Lung (tissue), 12 donors: ENCODE data around the gene PLSCR5. TPM values are rescaled to one million over a fixed set of nuclear protein-coding genes. Genes with fewer than 3 reads are reported as not detected.

Experiments
- ATAC-seq: fragments of 200-7000 bp; cut with Tn5 transposase; one replicate; pipeline ENCODE4 v1.9.1; 2020; ENCODE audit warnings: moderate number of reproducible peaks; ENCODE audit not compliant: insufficient read depth, low FRiP score
- DNase-seq, 3 donors: peaks; one replicate each; pipeline ENCODE4 v3.0.0-alpha.2; 2013 to 2017
- H3K27ac ChIP-seq, 2 donors: one replicate each; pipeline ENCODE4 v1.5.1; 2013; ENCODE audit warnings: mild to moderate bottlenecking in 2 of 2, moderate library complexity in 2 of 2, control low read depth in 1 of 2, inconsistent platforms in 1 of 2, low read depth in 1 of 2, low read length in 1 of 2
- H3K27me3 ChIP-seq, 3 donors: one replicate each; pipeline ENCODE4 v1.5.1; 2013; ENCODE audit warnings: low read length in 2 of 3; ENCODE audit not compliant: control insufficient read depth in 3 of 3, insufficient read depth in 3 of 3
- H3K36me3 ChIP-seq, 4 donors: one replicate each; pipeline ENCODE4 v1.5.1; 2013; ENCODE audit warnings: low read length in 4 of 4, mild to moderate bottlenecking in 1 of 4, moderate library complexity in 1 of 4; ENCODE audit not compliant: control insufficient read depth in 4 of 4, insufficient read depth in 4 of 4
- H3K4me1 ChIP-seq, 5 donors: one replicate each; pipeline ENCODE4 v1.5.1; 2013; ENCODE audit warnings: low read length in 5 of 5, mild to moderate bottlenecking in 2 of 5, moderate library complexity in 1 of 5; ENCODE audit not compliant: control insufficient read depth in 5 of 5, insufficient read depth in 5 of 5
- H3K4me3 ChIP-seq: one replicate; pipeline ENCODE4 v1.5.1; 2013; ENCODE audit warnings: mild to moderate bottlenecking, control low read depth, moderate library complexity
- H3K9ac ChIP-seq, 2 donors: one replicate each; pipeline ENCODE4 v1.5.1; 2013; ENCODE audit warnings: low read length in 2 of 2, control low read depth in 1 of 2; ENCODE audit not compliant: insufficient read depth in 1 of 2
- H3K9me3 ChIP-seq, 4 donors: one replicate each; pipeline ENCODE4 v1.5.1; 2013; ENCODE audit warnings: low read length in 3 of 4, mild to moderate bottlenecking in 1 of 4, moderate library complexity in 1 of 4; ENCODE audit not compliant: control insufficient read depth in 4 of 4, insufficient read depth in 3 of 4
- CTCF ChIP-seq: IDR thresholded peaks from 2 replicates; pipeline ENCODE4 v1.5.1; 2012; ENCODE audit warnings: mild to moderate bottlenecking; ENCODE audit errors: control extremely low read depth, extremely low read depth
- WGBS, 2 donors: extraction: QIAGEN DNeasy Blood & Tissue Kit; methylation state at CpG; one replicate each; pipeline ENCODE4 v1.1.7; 2013; 5-methylcytosine and 5-hydroxymethylcytosine counted together
- polyA plus RNA-seq, 2 donors: library from polyadenylated mRNA; stranded (reverse); fragments of 200-250 nt; gene quantifications; one replicate each; pipeline ENCODE4 v1.2.1, GENCODE V29; 2013
- total RNA-seq, 2 donors: library from RNA; depleted of rRNA in 1 of 2; stranded (reverse); fragments of >200 nt in 1 of 2; gene quantifications; one replicate each; pipeline ENCODE4 v1.2.1, GENCODE V29; 2014 to 2021
- donor health status: control.
- donor health status: control.
- donor health status: Bipolar disorder and iron deficiency.
- donor health status: healthy.
- donor health status: DM: yes; HTN: yes; CAD: no.

Gene PLSCR5
- total and polyA plus RNA-seq, 4 donors: not detected

- H3K36me3 ChIP-seq: no peaks in the 10 kb centered on the region
- DNase-seq: no peak
- H3K4me3 ChIP-seq: peak overlapping the region; percentile 84
- H3K4me1 ChIP-seq: peaks cover 0 to 25% (median 9%) of the 10 kb centered on the region in 5 donors
- H3K9ac ChIP-seq: peak overlapping the region; percentile 63 to 78
- TF ChIP-seq CTCF: no peak
- H3K9me3 ChIP-seq: no peaks in the 10 kb centered on the region
- peak overlapping the region in 1 of 2 donors; percentile 99 for H3K27ac ChIP-seq
- WGBS, 2 donors: 54 to 56% methylated on average over 8 of the region's 8 CpGs
- H3K27me3 ChIP-seq: no peaks in the 10 kb centered on the region
- ATAC-seq: no peak
Observed at GRCh38 chr3:146544929-146545528, 60.1 kb downstream of the PLSCR5 start.

- Histone ChIP-seq H3K4me3 (peak within 1 kb of the TSS; percentile 84), H3K36me3 (peaks cover 0 to 1% (median 0%) of the 10 kb centered on the region in 4 donors), H3K4me1 (peaks cover under 1 to 25% (median 9%) of the 10 kb centered on the region in 5 donors), H3K27ac (peak within 1 kb of the TSS; percentile 94 to 99), H3K9ac (peak within 1 kb of the TSS; percentile 63 to 78), H3K9me3 (no peaks in the 10 kb centered on the region), H3K27me3 (no peaks in the 10 kb centered on the region)
- ATAC-seq (peak; percentile 94), DNase-seq (peak; percentile 95 to 98 (median 97))
- no peak for TF ChIP-seq CTCF
- WGBS, 2 donors: 0 to 1% methylated on average over 51 of the region's 51 CpGs
Observed at GRCh38 chr3:146544002-146544928, 60.9 kb downstream of the PLSCR5 start, which contains the start of gene PLSCR1. TSS of gene PLSCR1 (minus strand) at chr3:146544607. CDS start at chr3:146536552, 8,055 bp downstream.

- no peaks in the 10 kb centered on the region for H3K9me3 ChIP-seq
- WGBS, 2 donors: 5 to 7% methylated on average over 10 of the region's 10 CpGs
- peaks cover 3 to 25% (median 10%) of the 10 kb centered on the region in 5 donors for H3K4me1 ChIP-seq
- TF ChIP-seq CTCF: no peak
- ATAC-seq (no peak), DNase-seq (peak; percentile 64 to 86 (median 83))
- H3K4me3 ChIP-seq: peak overlapping the region; percentile 84
- peaks cover 0 to 3% (median 0%) of the 10 kb centered on the region in 4 donors for H3K36me3 ChIP-seq
- no peaks in the 10 kb centered on the region for H3K27me3 ChIP-seq
- peak overlapping the region; percentile 94 to 99 for H3K27ac ChIP-seq
- peak overlapping the region; percentile 63 to 78 for H3K9ac ChIP-seq
Observed at GRCh38 chr3:146543461-146544001, 61.6 kb downstream of the PLSCR5 start.
